Spleen (tissue), 7 donors: ENCODE measurements around the gene DIDO1.
"Not testable (repeated sequence)": the region's sequence is repeated elsewhere in the genome, so short reads cannot be mapped to it uniquely, and the experiment has no call there.

Experiments
- POLR2A ChIP-seq, 3 donors: fragments of 450-650 bp; IDR thresholded peaks; one replicate each; pipeline ENCODE4 v1.5.1; 2017; ENCODE audit warnings: antibody characterized with exemption in 3 of 3, mild to moderate bottlenecking in 1 of 3
- TF ChIP-seq, protein P1 (sequence below), 11 experiments: fragments of 200-600 bp in 7 of 11; fragments of 450-650 bp in 4 of 11; sonication (generic) in 4 of 11; IDR thresholded peaks in 8 of 11; conservative IDR thresholded peaks in 3 of 11; 1 replicate in 7 of 11; 2 replicates in 4 of 11; pipeline versions ENCODE4 v1.4.0 to v1.8.0; 2016 to 2021; ENCODE audit warnings: antibody characterized with exemption in 11 of 11, inconsistent platforms in 4 of 11, mild to moderate bottlenecking in 1 of 11
- donor health status: DM: no; HTN: no; CAD: no; lungs with moderate emphysema.
- donor health status: DM: no; HTN: no; CAD: no.
- donor health status: DM: no; HTN: no; CAD: no.

DNA sequence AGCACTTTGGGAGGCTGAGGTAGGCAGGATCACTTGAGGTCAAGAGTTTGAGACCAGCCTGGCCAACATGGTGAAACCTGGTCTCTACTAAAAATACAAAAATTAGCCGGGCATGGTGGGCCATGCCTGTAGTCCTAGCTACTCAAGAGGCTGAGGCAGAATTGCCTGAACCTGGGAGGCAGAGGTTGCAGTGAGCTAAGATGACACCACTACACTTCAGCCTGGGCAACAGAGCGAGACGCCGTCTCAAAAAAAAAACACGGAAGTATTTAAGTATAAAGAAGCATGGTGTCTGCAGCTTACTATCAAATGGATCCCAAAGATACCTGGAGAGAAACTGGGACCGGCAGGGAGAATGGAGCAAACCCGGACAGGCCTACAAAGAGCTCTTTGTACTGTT, 77.4 kb downstream of the DIDO1 start:
- TF ChIP-seq, protein P1, sequence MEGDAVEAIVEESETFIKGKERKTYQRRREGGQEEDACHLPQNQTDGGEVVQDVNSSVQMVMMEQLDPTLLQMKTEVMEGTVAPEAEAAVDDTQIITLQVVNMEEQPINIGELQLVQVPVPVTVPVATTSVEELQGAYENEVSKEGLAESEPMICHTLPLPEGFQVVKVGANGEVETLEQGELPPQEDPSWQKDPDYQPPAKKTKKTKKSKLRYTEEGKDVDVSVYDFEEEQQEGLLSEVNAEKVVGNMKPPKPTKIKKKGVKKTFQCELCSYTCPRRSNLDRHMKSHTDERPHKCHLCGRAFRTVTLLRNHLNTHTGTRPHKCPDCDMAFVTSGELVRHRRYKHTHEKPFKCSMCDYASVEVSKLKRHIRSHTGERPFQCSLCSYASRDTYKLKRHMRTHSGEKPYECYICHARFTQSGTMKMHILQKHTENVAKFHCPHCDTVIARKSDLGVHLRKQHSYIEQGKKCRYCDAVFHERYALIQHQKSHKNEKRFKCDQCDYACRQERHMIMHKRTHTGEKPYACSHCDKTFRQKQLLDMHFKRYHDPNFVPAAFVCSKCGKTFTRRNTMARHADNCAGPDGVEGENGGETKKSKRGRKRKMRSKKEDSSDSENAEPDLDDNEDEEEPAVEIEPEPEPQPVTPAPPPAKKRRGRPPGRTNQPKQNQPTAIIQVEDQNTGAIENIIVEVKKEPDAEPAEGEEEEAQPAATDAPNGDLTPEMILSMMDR (IDR thresholded peaks at IDR 0.05 in 8 of 11, conservative IDR thresholded peaks at IDR 0.05 in 3 of 11): not testable (repeated sequence)
- TF ChIP-seq POLR2A (IDR thresholded peaks at IDR 0.05): not testable (repeated sequence)
